ENCODE data around the gene PERM1. TPM values are rescaled to one million over a fixed set of nuclear protein-coding genes. Genes with fewer than 3 reads are reported as not detected.
"Not testable (repeated sequence)": the region's sequence is repeated elsewhere in the genome, so short reads cannot be mapped to it uniquely, and the experiment has no call there.

The PERM1 gene
- total RNA-seq, 2 donors from 2014 or later, result 0.24 TPM; not detected in 1

DNA sequence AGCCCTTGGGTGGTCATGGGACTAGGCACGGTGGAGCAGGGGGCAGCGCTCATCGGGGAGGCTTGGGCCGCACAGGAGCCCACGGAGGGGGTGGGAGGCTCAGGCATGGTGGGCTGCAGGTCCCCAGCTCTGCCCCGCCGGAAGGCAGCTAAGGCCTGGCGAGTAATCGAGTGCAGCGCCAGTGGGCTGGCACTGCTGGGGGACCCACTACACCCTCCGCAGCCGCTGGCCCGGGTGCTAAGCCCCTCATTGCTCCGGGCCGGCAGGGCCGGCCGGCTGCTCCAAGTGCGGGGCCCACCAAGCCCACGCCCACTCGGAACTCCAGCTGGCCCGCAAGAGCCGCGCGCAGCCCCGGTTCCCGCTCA, 36.4 kb upstream of the PERM1 start:
- intact Hi-C loops (cut with DNase I); DNase-seq (ENCODE audit: low spot score): not testable (repeated sequence)

DNA sequence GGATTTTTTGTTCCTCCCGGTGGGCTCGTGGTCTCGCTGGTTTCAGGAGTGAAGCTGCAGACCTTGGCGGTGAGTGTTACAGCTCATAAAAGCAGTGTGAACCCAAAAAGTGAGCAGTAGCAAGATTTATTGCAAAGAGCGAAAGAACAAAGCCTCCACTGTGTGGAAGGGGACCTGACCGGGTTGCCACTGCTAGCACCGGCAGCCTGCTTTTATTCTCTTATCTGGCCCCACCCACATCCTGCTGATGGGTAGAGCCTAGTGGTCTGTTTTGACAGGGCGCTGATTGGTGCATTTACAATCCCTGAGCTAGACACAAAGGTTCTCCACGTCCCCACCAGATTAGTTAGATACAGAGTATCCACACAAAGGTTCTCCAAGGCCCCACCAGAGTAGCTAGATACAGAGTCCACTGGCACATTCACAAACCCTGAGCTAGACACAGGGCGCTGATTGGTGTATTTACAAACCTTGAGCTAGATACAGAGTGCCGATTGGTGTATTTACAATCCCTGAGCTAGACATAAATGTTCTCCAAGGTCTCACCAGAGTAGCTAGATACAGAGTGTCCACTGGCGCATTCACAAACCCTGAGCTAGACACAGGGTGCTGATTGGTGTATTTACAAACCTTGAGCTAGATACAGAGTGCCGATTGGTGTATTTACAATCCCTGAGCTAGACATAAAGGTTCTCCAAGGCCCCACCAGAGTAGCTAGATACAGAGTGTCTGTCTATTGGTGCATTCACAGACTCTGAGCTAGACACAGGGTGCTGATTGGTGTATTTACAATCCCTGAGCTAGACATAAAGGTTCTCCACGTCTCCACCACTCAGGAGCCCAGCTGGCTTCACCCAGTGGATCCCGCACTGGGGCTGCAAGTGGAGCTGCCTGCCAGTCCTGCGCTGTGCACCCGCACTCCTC, 35.8 kb upstream of the PERM1 start:
- DNase-seq (ENCODE audit: low spot score); intact Hi-C loops (cut with DNase I): not testable (repeated sequence)

DNA sequence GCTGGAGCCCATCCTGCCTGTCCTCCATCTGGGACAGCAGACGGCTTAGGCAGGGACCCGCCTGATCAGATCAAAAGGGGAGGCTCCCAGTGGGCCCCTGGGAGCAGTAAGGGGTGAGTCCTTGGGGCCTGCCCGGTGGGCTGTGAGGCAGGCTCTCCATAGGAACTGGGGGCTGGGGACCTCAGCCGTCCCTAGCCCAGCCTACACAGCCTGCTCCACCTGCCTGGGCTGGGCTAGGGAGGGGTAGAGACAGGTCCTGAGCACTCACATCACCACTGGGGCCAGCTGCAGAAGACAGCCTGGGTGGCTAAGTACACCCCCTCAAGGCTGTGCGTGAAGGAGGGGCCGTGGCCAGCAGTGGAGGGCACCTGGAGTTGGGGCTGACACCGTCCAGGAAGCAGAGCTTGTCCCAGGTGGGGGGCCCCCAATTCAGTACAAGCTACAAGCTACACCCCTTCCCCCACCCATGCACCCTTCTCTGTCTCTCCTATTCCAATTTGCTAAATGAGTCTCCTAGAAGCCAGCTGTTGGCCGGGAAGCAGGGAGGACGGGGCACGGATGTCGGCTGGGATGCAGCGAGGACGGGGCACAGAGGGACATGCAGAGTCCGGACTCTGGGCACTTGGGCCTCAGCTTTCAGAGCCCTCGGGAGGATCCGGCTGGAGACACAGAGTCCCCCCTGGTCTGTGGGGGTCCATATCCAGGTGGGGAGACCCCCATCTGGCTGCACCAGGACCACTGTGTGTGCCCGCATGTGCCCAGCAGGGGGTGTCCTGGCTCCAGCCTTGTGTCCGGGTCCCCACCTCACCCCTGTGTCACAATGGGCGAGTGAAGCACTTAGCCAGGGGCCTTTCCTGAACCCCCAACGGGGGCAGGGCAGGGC, 33.1 kb upstream of the PERM1 start:
- DNase-seq (ENCODE audit: low spot score), result peak; percentile 70
- intact Hi-C loops (cut with DNase I), result no loop called here

DNA sequence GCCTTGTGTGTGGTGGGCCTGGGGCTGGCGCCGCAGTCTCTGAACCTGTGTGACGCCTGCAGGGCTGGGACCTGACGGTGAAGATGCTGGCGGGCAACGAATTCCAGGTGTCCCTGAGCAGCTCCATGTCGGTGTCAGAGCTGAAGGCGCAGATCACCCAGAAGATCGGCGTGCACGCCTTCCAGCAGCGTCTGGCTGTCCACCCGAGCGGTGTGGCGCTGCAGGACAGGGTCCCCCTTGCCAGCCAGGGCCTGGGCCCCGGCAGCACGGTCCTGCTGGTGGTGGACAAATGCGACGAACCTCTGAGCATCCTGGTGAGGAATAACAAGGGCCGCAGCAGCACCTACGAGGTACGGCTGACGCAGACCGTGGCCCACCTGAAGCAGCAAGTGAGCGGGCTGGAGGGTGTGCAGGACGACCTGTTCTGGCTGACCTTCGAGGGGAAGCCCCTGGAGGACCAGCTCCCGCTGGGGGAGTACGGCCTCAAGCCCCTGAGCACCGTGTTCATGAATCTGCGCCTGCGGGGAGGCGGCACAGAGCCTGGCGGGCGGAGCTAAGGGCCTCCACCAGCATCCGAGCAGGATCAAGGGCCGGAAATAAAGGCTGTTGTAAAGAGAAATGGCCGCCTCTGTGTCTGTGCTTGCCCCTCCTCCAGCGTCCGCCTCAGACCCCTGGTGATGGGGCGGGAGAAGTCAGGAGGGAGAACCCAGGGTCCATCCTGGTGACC, 32.2 kb upstream of the PERM1 start:
- DNase-seq (ENCODE audit: low spot score), result peak; percentile 81
- intact Hi-C loops (cut with DNase I), result no loop called here

DNA sequence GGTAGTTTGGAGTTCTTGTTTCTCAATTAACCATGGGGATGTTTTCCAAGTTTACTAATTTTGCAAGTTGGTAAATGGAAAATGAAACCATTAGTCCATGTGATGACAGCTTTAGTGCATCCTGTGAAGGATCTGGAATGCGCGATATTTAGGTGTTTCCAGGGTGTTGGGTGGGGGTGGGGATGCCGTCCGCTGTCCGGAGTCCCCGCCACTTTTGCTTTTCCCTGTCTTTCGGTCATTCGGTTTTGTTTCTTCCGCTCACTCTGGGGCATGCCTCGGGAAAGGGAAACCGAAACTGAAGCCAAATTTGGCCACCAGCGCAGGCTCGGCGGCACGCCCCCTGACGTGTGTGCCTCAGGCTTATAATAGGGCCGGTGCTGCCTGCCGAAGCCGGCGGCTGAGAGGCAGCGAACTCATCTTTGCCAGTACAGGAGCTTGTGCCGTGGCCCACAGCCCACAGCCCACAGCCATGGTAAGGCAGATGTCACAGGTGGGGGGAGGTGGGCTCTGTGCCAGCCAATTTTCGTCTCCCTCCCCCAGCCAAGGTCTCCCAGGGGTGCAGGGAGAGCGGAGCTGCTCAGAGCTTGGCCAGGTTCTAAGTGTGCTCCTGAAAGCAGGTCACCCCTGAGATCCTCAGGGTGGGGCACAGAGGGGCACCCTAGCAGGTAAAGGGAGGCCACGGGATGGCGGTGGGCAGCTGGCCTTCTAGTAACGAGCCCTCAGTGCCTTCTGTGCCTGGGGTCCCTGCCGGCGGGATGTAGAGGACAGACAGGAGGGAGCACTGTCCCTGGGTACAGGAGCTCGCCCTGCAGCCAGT, 31.4 kb upstream of the PERM1 start, which contains the start of gene ISG15:
TSS of gene ISG15 (plus strand) at position 393 of the 817 bp plus-strand sequence. CDS start at position 470, 77 bp downstream.
- intact Hi-C loops (cut with DNase I), result no loop called here
- peak; percentile 97 for DNase-seq (ENCODE audit: low spot score)

DNA sequence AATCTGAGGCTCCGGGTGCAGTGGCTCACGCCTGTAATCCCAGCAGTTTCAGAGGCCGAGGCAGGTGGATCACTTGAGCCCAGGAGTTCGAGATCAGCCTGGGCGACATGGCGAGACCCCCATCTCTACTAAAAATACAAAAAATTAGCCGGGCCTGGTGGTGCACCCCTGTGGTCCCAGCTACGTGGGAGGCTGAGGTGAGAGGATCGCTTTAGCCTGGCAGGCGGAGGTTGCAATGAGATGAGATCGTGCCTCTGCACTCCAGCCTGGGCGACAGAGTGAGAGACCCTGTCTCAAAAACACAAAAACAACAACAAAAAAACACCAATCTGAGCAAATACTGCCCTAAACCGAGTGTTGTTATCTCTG, 30.8 kb upstream of the PERM1 start:
- intact Hi-C loops (cut with DNase I); DNase-seq (ENCODE audit: low spot score): not testable (repeated sequence)

DNA sequence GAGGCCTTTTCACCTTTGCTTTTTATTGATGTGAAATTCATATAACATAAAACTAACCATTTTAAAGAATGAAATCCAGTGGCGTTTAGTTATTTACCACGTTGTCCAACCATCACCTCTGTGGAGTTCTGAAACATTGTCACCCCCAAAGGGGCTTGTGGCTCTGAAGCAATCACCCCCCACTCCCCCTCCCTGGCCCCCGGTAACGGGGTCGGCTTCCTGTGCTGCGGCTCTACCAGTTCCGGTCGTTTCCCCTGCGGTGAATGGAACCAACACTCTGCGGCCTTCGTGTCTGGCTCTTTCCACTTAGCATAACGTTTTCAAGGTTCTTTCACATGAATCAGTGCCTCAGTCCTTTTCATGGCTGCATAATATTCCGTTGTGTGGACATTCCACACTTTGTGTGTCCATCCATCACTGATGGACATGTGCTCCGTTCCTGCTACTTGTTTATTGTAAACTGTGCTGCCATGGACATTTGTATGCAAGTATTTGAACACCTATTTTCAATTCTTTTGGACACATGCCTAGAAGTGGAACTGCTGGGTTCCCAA, 29.6 kb upstream of the PERM1 start:
- intact Hi-C loops (cut with DNase I), result no loop called here
- no peak for DNase-seq (ENCODE audit: low spot score)

DNA sequence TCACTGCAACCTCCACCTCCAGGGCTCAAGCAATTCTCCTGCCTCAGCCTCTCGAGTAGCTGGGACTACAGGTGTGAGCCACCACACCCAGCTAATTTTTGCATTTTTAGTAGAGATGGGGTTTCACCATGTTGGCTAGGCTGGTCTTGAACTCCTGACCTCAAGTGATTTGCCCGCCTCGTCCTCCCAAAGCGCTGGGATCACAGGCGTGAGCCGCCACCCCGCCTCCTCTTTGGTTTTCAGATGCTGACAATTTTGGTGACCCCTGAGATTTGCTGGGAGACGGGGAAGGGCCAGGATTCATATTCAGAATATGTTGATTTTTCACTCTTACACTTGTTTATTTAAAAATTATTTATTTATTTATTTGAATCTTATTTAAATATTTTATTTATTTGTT, 28.2 kb upstream of the PERM1 start:
- DNase-seq (ENCODE audit: low spot score); intact Hi-C loops (cut with DNase I): not testable (repeated sequence)

DNA sequence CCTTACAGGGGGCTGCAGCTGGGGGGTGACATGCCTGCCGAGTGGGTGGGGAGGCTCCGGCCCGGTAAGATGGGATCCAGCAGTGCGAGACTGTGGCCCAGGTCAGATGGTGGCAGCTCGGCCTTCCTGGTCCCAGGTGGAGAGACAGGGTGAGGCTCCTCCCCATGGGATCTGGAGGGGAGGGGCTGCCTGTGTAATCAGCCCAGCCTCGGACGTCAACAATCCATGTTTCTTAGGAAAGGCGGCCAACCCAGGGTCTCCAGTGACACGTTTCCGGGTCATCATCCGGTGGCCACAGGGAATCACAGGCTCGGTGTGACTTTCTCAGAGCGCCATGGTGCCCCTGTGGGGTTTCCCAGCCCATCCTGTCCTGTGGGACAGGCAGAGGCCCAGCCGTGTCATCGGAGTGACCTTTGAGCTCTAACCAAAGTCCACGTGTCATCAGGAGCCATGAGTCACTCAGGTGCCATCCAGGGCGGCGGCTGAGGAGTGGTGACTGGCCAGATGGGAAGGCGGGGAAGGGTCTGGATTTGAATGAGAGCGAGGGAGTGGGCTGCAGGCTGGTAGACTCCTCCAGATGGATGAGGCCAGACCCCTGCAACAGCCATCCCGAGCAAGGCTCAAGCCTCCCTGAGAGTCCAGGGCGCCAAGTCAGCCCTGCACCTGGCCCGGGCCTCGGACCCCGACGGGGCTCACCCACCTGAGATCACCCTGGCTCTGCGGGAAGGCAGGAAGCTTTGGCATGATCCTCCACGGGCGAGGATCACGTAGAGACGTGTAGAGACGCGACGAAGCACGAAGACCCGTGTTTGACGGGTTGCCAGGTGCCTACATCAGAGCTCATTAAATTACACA, 24.6 kb upstream of the PERM1 start:
- no peak for DNase-seq (ENCODE audit: low spot score)
- intact Hi-C loops (cut with DNase I), result no loop called here

DNA sequence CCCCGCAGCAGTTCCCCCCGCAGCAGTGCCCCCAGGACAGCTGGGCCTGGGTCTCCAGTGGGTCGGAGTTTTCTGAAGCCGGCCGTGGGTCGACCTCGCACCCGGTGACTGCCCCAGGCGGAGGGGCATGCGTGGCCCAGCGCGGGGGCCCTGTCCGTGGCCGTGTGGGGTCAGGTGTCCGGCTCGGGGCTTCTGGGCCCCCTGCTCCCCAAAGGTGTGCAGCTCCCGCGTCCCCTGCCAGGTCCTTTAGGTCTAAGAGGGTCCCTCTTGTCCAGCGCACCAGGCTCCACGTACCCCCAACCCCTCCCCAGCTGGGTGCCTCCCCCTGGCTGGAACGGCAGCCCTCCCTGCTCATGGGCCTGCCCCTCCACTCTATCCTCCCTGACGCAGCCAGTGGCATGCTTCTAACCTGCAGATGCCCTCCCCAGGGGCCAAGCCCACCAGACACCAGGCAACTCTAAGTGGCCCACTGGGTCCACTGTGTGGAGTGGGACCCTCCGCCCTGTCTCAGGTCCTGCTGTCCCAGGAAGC, 23.9 kb upstream of the PERM1 start:
- no peak for DNase-seq (ENCODE audit: low spot score)
- intact Hi-C loops (cut with DNase I), result no loop called here

DNA sequence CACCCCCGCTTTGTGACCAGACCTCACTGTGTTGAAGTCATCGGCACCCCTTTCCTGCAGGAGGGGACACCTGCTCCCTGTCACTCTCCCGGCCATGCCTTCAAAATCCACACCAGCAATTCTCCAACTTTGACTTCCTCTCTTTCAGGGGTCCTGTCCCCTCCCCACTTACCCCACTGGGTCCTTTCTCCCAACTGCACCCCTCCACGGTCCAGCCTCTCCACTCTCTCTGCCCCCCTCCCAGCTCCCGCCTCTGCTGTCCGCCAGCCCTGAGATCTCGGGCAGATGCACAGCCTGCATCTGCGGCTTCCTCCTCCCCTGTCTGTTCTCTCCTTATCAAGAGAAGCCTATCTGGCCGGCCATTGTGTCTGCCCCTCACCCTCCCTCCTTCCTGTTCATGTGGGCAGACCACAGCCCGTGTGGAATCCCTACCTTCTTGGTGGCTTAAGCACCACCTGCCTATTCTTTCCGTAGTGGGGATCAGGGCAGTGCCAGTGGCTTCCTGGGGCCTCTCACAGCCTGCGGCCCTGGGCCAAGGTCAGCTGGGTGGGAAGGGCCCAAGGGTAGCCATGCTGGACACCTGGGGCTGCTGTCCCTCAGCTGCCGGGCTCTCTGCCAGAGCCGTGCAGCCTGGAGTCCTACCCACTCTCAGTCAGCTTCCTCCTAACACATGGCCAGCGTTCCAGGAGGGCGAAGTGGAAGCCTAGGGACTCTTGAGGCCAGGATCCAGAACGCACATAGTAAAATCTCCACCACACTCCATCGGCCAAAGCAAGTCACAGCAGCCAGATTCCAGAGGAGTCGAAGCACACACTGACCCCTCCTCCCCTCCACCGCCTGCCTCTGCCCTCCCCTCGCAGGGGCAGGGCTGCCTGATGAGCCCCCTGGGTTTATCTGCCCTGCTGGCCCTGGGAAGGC, 23.1 kb upstream of the PERM1 start:
- intact Hi-C loops (cut with DNase I), result no loop called here
- no peak for DNase-seq (ENCODE audit: low spot score)

DNA sequence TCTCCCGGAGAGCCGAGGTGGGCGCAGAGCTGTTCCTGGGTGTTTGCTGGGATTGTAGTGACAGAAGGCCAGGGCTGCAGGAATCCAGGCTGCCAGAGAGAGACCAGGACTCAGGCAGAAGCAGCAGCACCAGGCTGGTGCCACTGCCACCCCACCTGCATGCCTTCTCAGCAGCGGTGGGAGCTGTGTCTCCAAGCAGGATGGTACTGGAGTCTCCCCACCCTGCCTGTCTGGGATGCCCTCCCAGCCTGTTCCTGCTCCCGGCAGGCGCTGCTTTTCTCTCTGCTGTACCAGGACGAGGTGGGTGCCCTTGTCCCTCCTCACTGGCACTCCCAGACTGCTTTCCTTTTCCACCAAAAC, 22.5 kb upstream of the PERM1 start:
- no peak for DNase-seq (ENCODE audit: low spot score)
- intact Hi-C loops (cut with DNase I), result no loop called here

DNA sequence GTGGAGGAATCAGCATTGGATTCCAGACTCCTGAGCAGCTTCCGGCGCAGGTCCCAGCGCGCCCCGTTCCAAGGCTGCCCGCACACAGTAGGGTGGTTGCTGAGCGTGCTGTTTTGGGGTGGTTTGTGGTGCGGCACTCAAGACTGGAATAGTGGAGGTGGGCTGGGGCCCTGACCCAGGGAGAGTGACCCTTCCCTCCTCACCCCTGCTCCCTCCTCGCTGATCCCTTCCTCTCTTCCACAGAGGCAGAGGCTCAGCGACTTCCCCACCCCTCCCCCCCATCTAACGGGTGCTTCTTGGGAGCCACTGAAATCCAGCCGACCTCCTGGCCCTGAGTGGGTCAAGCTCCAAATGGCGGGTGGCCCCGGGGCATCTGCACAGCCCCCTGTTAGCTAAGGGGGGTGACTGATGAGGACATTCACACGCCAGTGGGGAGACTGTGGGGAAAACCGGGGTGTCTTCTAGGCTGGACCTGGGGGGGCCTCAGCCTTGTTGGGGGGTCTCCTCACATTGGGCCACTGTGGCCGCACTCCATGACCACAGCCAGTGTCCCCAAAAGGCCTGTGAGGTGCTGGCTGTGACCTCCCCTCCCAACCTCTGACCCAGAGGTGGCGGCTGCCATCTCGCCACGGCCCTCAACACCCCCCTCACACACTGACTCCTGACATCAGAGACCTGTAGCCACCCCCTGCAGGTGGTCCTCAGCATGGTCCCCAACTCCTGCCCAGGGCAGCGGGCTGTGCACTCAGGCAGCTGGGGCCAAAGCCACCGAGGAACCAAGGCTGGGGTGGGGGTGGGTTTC, 21.9 kb upstream of the PERM1 start:
- intact Hi-C loops (cut with DNase I), result no loop called here
- no peak for DNase-seq (ENCODE audit: low spot score)

DNA sequence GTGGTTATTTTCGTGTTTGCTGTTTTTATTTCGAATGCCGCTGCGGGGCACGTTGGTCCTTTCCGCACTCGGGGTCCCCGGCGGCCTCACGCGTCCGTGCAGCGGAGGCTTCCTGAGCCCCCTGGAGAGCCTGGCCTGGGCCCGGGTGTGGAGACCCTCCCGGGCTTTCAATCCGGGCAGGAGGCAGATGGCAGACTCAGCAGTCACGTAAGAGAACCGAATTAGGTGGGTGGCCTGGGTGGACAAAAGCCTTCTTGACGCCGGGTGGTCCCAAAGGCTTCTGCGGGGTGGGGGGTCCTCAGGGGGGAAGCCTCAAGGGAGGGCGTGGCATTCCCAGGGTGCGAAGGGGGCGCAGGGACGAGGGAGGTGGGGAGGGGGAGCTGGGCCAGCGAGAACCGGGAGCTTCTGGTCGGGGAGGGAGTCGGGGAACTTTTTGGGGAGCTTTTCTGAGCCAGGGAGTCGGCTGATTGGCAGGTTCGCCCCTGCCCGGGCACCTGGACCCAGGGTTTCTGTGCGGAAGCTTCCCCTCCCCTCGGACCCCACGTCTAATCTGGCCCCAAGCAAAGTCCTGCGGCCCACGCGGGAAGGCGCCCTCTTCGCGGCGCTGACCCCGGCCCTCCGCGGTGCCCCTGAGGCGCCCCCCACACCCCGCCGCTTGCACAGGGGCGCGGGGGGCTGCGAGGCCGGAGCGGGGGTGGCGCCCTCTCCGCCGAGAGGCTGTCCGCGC, 19.3 kb upstream of the PERM1 start:
- no peak for DNase-seq (ENCODE audit: low spot score)
- intact Hi-C loops (cut with DNase I), result no loop called here
